Measurements from ENCODE around the gene PACC1. TPM values are rescaled to one million over a fixed set of nuclear protein-coding genes. Genes with fewer than 3 reads are reported as not detected.

PACC1 gene
- total and polyA plus RNA-seq, 10 donors = 6.5 to 12.8 (median 8.5) TPM

DNA sequence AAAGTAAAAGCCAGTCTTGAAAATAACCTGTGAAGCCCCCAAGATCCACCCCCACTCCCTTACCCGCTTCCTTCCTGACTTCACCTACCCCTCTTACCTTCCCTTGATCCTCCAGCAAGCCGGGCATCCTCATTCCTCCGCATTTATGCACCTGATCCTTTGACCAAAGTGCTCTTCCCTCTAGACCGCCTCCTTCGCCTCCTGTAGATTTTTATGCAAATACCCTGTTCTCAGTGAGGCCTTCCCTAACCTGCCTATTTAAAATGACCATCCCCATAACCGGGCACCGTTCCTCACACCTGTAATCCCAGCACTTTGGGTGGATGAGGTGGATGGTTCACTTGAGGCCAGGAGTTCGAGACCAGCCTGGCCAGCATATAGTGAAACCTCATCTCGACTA lies 17.0 kb upstream of the PACC1 start:
- intact Hi-C loops (cut with DNase I; ENCODE audit: low total_unique reads) = no loop called here
- TF ChIP-seq POLR2AphosphoS5 (IDR thresholded peaks at IDR 0.05) (no peak), POLR2A (IDR thresholded peaks at IDR 0.05) (no peak)
- TF ChIP-seq, protein P1, sequence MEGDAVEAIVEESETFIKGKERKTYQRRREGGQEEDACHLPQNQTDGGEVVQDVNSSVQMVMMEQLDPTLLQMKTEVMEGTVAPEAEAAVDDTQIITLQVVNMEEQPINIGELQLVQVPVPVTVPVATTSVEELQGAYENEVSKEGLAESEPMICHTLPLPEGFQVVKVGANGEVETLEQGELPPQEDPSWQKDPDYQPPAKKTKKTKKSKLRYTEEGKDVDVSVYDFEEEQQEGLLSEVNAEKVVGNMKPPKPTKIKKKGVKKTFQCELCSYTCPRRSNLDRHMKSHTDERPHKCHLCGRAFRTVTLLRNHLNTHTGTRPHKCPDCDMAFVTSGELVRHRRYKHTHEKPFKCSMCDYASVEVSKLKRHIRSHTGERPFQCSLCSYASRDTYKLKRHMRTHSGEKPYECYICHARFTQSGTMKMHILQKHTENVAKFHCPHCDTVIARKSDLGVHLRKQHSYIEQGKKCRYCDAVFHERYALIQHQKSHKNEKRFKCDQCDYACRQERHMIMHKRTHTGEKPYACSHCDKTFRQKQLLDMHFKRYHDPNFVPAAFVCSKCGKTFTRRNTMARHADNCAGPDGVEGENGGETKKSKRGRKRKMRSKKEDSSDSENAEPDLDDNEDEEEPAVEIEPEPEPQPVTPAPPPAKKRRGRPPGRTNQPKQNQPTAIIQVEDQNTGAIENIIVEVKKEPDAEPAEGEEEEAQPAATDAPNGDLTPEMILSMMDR (IDR thresholded peaks at IDR 0.05 in 8 of 11, conservative IDR thresholded peaks at IDR 0.05 in 3 of 11) = no peak
- no peak overlapping the region for H3K27ac ChIP-seq
- H3K36me3 ChIP-seq = no peaks in the 10 kb centered on the region
- 92 to 93% (median 93%) methylated on average over 9 of the region's 9 CpGs for WGBS, 5 donors
- peaks cover 0 to 37% (median 21%) of the 10 kb centered on the region in 6 donors for H3K4me1 ChIP-seq
- H3K27me3 ChIP-seq (replicated peaks in 1 of 7) = no peaks in the 10 kb centered on the region
- DNase-seq = no peak
- no peaks in the 10 kb centered on the region for H3K9me3 ChIP-seq
- no peak overlapping the region for H3K4me3 ChIP-seq

DNA sequence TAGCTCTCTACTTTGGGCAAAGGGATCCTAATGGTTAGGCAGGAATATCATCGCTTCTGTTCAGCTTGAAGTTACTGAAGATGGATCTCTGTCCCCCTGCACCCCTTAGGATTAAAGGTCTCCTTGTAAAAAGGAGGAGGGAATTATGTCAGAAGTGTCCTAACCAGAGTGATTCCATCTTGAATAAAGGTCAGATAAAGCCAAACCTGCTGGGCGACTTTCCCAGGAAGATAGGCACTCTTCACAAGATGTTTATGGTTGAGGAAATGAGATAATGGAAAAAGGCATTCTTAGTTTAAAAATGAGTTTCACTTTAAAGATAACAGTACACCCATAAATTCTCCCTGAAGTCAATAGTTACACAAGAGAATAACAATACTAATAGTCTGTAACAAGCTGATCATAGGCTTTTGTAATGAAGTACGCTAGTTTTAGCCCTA lies 16.3 kb upstream of the PACC1 start:
- Histone ChIP-seq H3K36me3 (no peaks in the 10 kb centered on the region), H3K4me1 (peaks cover 0 to 37% (median 21%) of the 10 kb centered on the region in 6 donors), H3K9me3 (no peaks in the 10 kb centered on the region), H3K27ac (no peak overlapping the region), H3K27me3 (replicated peaks in 1 of 7) (no peaks in the 10 kb centered on the region), H3K4me3 (no peak overlapping the region)
- WGBS, 5 donors = 79 to 85% (median 84%) methylated on average over 3 of the region's 3 CpGs
- no peak for TF ChIP-seq POLR2A (IDR thresholded peaks at IDR 0.05)
- TF ChIP-seq, protein P1 (IDR thresholded peaks at IDR 0.05 in 8 of 11, conservative IDR thresholded peaks at IDR 0.05 in 3 of 11) = no peak
- TF ChIP-seq POLR2AphosphoS5 (IDR thresholded peaks at IDR 0.05) = no peak
- intact Hi-C loops (cut with DNase I; ENCODE audit: low total_unique reads) = no loop called here
- DNase-seq = no peak

DNA sequence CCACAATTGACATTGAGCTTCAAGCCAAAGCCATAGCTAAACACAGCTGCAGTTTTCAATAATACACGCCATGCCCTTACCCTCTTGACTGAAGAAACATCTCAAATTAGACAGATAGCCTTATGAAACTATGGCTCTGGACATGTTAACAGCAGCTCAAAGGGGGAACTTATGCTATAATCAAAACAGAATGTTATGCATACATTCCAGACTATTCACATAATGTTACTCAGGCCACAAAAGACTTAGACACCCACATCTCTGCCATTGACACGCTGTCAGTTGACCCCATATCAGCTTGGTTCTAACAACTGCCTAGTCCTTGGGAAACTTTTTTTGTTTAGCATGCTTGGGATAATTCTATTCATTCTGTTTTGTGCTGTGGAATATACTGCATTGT lies 15.7 kb upstream of the PACC1 start:
- no peaks in the 10 kb centered on the region for H3K27me3 ChIP-seq (replicated peaks in 1 of 7)
- H3K4me1 ChIP-seq = peaks cover 0 to 37% (median 21%) of the 10 kb centered on the region in 6 donors
- H3K27ac ChIP-seq = no peak overlapping the region
- no peak for DNase-seq
- intact Hi-C loops (cut with DNase I; ENCODE audit: low total_unique reads) = no loop called here
- no peak for TF ChIP-seq POLR2AphosphoS5 (IDR thresholded peaks at IDR 0.05)
- TF ChIP-seq, protein P1 (IDR thresholded peaks at IDR 0.05 in 8 of 11, conservative IDR thresholded peaks at IDR 0.05 in 3 of 11) = no peak
- no peak for TF ChIP-seq POLR2A (IDR thresholded peaks at IDR 0.05)
- no peaks in the 10 kb centered on the region for H3K9me3 ChIP-seq
- no peak overlapping the region for H3K4me3 ChIP-seq
- no peaks in the 10 kb centered on the region for H3K36me3 ChIP-seq
- WGBS, 5 donors = 92 to 96% (median 94%) methylated on average over 2 of the region's 2 CpGs

DNA sequence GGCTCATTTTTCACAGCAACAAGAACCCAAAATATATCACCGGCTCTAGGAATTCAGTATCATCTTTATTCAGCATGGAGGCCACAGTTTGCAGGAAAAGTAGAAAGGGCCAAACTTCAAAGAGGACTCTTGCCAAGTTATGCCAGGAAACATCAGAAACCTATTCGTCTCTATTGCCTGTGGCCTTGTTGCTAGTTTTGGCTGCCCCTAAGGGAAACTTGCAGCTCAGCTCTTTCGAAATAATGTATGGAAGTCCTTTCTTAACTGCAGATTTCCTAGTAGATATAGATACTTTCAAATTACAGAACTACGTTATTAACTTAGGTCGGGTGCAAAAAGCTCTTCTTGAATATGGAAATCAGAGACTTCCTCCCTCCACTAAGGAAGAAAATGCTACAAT lies 13.8 kb upstream of the PACC1 start:
- TF ChIP-seq POLR2AphosphoS5 (IDR thresholded peaks at IDR 0.05) = no peak
- TF ChIP-seq, protein P1 (IDR thresholded peaks at IDR 0.05 in 8 of 11, conservative IDR thresholded peaks at IDR 0.05 in 3 of 11) = no peak
- TF ChIP-seq POLR2A (IDR thresholded peaks at IDR 0.05) = no peak
- intact Hi-C loops (cut with DNase I; ENCODE audit: low total_unique reads) = no loop called here
- peak overlapping the region in 2 of 8 donors; percentile 16 to 31 for H3K27ac ChIP-seq
- no peak for DNase-seq
- 40 to 66% (median 57%) methylated on average over 5 of the region's 5 CpGs for WGBS, 5 donors
- no peaks in the 10 kb centered on the region for H3K36me3 ChIP-seq
- H3K9me3 ChIP-seq = no peaks in the 10 kb centered on the region
- peaks cover 0 to 26% (median 11%) of the 10 kb centered on the region in 6 donors for H3K4me1 ChIP-seq
- no peak overlapping the region for H3K4me3 ChIP-seq
- no peaks in the 10 kb centered on the region for H3K27me3 ChIP-seq (replicated peaks in 1 of 7)
